ACHN (cell line): ENCODE results near the gene CCDC8.
A peak's percentile ranks its signal among the peaks of the same experiment; 100 is the strongest.
"Not testable (repeated sequence)": the region's sequence is repeated elsewhere in the genome, so short reads cannot be mapped to it uniquely, and the experiment has no call there.

Source experiments
- DNase-seq: peaks from one replicate; pipeline ENCODE4 v3.0.0-alpha.2; 2015
- in situ Hi-C: cut with HindIII; loops from 2 replicates; pipeline ENCODE4 v1.10.0; 2017; ENCODE audit warnings: low sequenced_read_pairs, low pct_ligation_motif_present, low pct_unique_long_range_greater_than_20kb

Gene CCDC8

GRCh38 chr19:46433470-46433869 lies 20.1 kb upstream of the CCDC8 start:
- DNase-seq, in situ Hi-C loops: not testable (repeated sequence)

DNA sequence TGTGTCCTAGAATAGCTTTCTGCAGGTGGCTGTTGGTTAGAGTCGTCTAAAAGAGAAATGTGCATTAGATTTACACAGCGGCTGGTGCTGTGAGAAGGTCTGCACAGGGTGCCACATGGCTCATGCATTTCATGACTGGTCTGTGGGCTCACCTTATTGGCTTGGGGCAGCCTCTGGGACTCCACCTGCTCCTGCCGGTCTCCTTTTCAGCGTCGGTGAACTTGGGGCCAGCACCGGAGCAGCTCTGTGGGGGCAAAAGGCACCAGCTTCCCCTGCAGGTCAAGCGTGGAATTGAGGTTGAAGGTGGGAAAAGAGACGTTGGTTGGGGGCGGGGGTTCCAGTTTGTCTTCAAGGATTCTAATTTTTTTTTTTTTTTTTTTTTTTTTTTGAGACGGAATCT lies 18.5 kb upstream of the CCDC8 start:
- no peak for DNase-seq
- in situ Hi-C loops, result no loop called here

GRCh38 chr19:46429999-46430398 lies 16.6 kb upstream of the CCDC8 start:
- no peak for DNase-seq
- in situ Hi-C loops, result no loop called here

GRCh38 chr19:46428239-46429135 lies 15.1 kb upstream of the CCDC8 start, which contains the start of gene PNMA8C:
TSS of gene PNMA8C (minus strand) at chr19:46428936. CDS start at chr19:46428359, 577 bp downstream.
- DNase-seq, result no peak
- in situ Hi-C loops, result no loop called here

DNA sequence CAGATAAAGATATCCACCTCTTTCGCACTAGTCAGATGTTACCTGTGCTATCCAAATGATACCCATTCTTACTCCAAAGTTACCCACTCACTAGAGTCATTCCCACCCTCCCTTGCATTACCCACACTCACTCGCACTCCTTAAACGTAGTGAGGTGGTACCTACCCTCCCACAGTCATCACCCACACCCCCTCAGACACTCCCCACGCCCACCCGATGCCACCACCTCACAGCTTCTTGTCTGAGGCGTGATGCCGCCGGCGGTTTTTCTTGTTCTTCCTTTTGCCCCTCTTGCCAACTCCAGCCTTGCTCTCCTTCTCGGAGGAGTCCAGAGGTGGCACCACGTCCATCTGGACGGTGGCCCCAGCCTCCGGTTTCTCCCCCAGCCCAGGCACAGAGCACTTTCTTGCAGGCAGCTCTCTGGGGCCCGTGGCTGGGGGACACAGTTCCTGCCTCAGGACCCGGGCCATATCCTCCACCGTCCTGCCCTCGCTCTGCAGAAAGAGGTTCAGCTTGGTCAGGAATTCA lies 14.2 kb upstream of the CCDC8 start:
- in situ Hi-C loops, result no loop called here
- DNase-seq, result no peak

DNA sequence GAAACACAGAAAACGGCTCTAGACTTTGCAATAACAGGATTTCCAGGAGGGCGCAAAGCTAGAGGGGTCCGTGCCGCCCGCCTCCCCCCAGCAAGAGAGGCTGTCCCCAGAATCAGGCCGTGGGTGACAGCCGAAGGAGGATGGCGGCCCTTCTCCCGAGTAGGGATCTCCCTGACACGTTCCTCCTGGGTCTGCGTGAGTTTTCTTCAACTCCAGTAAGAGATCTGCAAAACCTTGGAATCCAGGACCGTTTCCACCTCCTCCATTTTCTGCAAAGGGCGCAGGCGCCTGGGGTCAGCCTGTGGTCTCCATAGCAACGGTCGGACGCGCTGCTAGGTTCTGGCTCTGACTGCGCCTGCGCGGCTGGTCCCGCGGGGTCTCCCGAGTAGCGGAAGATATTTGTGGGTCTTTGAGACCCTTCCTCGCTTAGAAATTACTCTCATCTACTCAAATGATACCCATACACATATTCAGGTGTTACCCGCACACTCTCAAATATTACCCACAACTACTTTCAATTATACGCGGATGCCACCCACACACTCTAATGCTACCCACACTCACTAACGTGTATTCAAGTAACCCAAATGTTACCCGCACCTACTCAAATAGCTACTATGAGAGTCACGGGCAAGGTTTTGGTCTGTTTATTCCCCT lies 13.3 kb upstream of the CCDC8 start:
- DNase-seq, result peak; percentile 81
- in situ Hi-C loops, result no loop called here

GRCh38 chr19:46426035-46426505 lies 12.7 kb upstream of the CCDC8 start:
- in situ Hi-C loops, result no loop called here
- DNase-seq, result peak; percentile 85

GRCh38 chr19:46423188-46423587 lies 9.8 kb upstream of the CCDC8 start:
- no peak for DNase-seq
- in situ Hi-C loops, result no loop called here

GRCh38 chr19:46422344-46422743 lies 9.0 kb upstream of the CCDC8 start:
- no peak for DNase-seq
- in situ Hi-C loops, result no loop called here

DNA sequence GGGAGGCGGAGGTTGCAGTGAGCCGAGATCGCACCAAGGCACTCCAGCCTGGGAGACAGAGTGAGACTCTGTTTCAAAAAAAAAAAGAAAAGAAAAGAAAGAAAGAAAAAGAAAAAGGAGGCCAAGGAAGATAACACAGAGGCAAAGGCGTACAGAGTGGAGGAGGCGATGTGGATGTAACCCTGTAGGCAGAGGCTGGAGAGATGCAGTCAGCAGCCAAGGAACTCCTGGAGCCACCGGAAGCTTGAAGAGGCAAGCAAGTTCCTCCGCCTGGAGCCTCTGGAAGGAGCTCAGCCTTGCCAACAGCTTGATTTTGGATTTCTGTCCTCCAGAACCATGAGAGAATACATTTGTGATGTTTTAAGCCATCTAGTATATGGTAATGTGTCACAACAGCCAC lies 6.7 kb upstream of the CCDC8 start:
- in situ Hi-C loops, result no loop called here
- DNase-seq, result no peak

DNA sequence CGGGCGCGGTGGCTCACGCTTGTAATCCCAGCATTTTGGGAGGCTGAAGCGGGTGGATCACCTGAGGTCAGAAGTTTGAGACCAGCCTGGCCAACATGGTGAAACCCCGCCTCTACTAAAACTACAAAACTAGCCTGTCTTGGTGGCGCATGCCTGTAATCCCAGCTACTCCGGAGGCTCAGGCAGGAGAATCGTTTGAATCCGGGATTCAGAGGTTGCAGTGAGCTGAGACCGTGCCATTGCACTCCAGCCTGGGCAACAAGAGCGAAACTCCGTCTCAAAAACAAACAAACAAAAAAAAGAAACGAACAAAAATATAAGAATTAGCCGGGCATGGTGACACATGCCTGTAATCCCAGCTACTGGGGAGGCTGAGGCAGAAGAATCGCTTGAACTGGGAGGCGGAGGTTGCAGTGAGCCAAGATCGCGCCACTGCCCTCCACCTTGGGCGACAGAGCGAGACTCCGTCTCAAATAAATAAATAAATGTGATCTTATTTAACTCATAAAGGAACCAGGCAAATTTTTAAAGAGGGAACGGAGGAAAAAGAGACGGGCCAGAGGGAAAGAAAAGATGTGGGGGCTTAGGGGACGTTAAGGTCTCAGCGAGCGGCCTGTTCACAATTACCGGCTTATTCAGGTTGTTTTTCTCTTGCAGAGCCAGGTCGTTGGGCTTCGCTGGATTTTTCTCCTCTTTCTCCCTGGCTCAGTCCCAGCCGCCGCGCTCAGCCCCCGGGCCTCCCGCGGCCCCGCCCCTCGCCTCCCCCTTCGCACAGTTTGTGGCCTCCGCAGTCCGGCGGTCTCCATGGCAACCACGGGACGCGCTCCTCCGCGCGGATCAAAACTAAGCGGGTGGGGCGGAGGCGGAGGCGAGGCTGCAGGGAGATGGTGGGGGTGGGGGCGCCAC lies 2.7 kb upstream of the CCDC8 start:
- in situ Hi-C loops, result not testable (repeated sequence)
- peak; percentile 88 for DNase-seq

- in situ Hi-C loops, DNase-seq: not testable (repeated sequence)
Measured at GRCh38 chr19:46414899-46415298, 1.5 kb upstream of the CCDC8 start.

- no peak for DNase-seq
- in situ Hi-C loops, result no loop called here
Measured at GRCh38 chr19:46412650-46413261, 608 bp downstream of the CCDC8 start.

- in situ Hi-C loops, result no loop called here
- no peak for DNase-seq
Measured at GRCh38 chr19:46411925-46412649, 1.3 kb downstream of the CCDC8 start.

DNA sequence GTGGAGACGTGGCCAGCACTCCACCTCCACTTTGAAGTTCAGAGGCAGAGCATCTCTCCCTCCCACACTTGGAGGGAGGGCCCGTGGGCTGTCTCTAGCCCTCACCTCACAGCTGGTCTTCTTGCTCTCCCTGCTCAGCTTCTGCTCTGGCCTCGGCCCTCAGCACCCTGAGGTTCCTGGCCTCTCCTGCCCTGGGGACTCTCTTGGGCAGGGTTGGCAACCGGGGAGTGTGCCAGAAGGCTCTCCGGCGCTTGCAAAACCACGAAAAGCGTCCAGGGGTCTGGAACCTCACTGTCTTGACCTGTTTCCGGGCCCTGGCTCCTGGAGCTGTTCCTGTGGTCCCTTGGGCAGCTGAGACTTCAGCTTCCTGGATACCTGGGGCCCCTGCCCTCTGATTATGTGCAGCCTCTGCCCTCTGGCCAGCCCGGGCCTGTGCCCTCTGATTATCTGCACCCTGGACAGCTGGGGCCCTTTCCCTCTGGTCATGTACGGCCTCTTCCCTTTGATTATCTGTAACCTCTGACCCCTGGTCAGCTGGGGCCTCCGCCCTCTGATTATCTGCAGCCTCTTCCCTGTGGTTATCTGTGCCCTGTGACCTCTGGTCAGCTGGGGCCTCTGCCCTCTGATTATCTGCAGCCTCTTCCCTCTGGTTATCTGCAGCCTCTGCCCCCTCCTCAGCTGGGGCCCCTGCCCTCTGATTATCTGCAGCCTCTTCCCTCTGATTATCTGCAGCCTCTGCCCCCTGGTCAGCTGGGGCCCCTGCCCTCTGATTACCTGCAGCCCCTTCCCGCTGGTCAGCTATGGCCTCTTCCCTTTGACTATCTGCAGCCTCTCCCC lies 2.1 kb downstream of the CCDC8 start:
- in situ Hi-C loops, result no loop called here
- DNase-seq, result no peak

GRCh38 chr19:46410205-46411087 lies 2.9 kb downstream of the CCDC8 start:
- in situ Hi-C loops, result no loop called here
- DNase-seq, result no peak
